ENCODE data around the gene S100A4.
A peak's percentile ranks its signal among the peaks of the same experiment; 100 is the strongest.

S100A4 gene

GRCh38 chr1:153547560-153548551 lies 2.2 kb upstream of the S100A4 start:
- DNase-seq (ENCODE audit: low spot score) = no peak

GRCh38 chr1:153546796-153547559 lies 1.4 kb upstream of the S100A4 start:
- DNase-seq (ENCODE audit: low spot score) = no peak

GRCh38 chr1:153546371-153546770 lies 765 bp upstream of the S100A4 start:
- DNase-seq (ENCODE audit: low spot score) = no peak

GRCh38 chr1:153544453-153545066 lies 1.0 kb downstream of the S100A4 start:
- DNase-seq (ENCODE audit: low spot score) = no peak

- DNase-seq (ENCODE audit: low spot score) = no peak
Measured at GRCh38 chr1:153543736-153544135, 1.9 kb downstream of the S100A4 start.

GRCh38 chr1:153542956-153543711 lies 2.5 kb downstream of the S100A4 start:
- no peak for DNase-seq (ENCODE audit: low spot score)

- no peak for DNase-seq (ENCODE audit: low spot score)
Measured at GRCh38 chr1:153541641-153542590, 3.7 kb downstream of the S100A4 start.

- peak; percentile 83 for DNase-seq (ENCODE audit: low spot score)
Measured at GRCh38 chr1:153540394-153541361, 4.9 kb downstream of the S100A4 start, which contains the start of gene S100A5. Gene S100A5, minus strand, starts transcription at chr1:153540934. Its CDS starts 743 bp downstream, at chr1:153540191.

- no peak for DNase-seq (ENCODE audit: low spot score)
Measured at GRCh38 chr1:153539395-153540093, 6.1 kb downstream of the S100A4 start.

- DNase-seq (ENCODE audit: low spot score) = no peak
Measured at GRCh38 chr1:153538315-153538821, 7.2 kb downstream of the S100A4 start.

- no peak for DNase-seq (ENCODE audit: low spot score)
Measured at GRCh38 chr1:153537376-153537730, 8.3 kb downstream of the S100A4 start.

- DNase-seq (ENCODE audit: low spot score) = no peak
Measured at GRCh38 chr1:153536671-153537375, 8.8 kb downstream of the S100A4 start.

GRCh38 chr1:153536012-153536670 lies 9.5 kb downstream of the S100A4 start:
- DNase-seq (ENCODE audit: low spot score) = peak; percentile 89

GRCh38 chr1:153535242-153536011 lies 10.2 kb downstream of the S100A4 start, which contains the start of gene S100A6:
Gene S100A6, minus strand, starts transcription at chr1:153535991. Its CDS starts 652 bp downstream, at chr1:153535339.
- DNase-seq (ENCODE audit: low spot score) = peak; percentile 68

GRCh38 chr1:153534925-153535241 lies 10.7 kb downstream of the S100A4 start:
- no peak for DNase-seq (ENCODE audit: low spot score)

GRCh38 chr1:153534226-153534924 lies 11.2 kb downstream of the S100A4 start:
- no peak for DNase-seq (ENCODE audit: low spot score)
